Measurements from ENCODE around the gene SPATA3. TPM values are rescaled to one million over a fixed set of nuclear protein-coding genes. Genes with fewer than 3 reads are reported as not detected.

The SPATA3 gene
- total and polyA plus RNA-seq, 2 of the 13 experiments (the other 11 are each of a cell fraction or from before 2014, with no cell fraction given): not detected

GRCh38 chr2:231037731-231038482 lies 42.0 kb downstream of the SPATA3 start (continued):
- TF ChIP-seq CREB1 (IDR thresholded peaks at IDR 0.05) (no peak), CREB1 (CRISPR knock-in tag; IDR thresholded peaks at IDR 0.05) (no peak), ZMAT5 (CRISPR knock-in tag; IDR thresholded peaks at IDR 0.05; ENCODE audit: borderline replicate concordance, low read depth) (no peak), ZNF552 (CRISPR knock-in tag; IDR thresholded peaks at IDR 0.05; ENCODE audit: borderline replicate concordance) (no peak), CERS6 (CRISPR knock-in tag; IDR thresholded peaks at IDR 0.05) (no peak), PREB (CRISPR knock-in tag; IDR thresholded peaks at IDR 0.05) (no peak), FLYWCH1 (CRISPR knock-in tag; IDR thresholded peaks at IDR 0.05) (no peak), RFXANK (CRISPR knock-in tag; IDR thresholded peaks at IDR 0.05) (no peak), YEATS4 (CRISPR knock-in tag; IDR thresholded peaks at IDR 0.05; ENCODE audit: borderline replicate concordance) (no peak), ZNF274 (CRISPR knock-in tag; IDR thresholded peaks at IDR 0.05) (no peak), PHF8 (CRISPR knock-in tag; IDR thresholded peaks at IDR 0.05) (peak; percentile 42; the same call in 1 of the 2 replicates), ZFAT (CRISPR knock-in tag; conservative IDR thresholded peaks at IDR 0.05) (no peak), SALL2 (CRISPR knock-in tag; IDR thresholded peaks at IDR 0.05) (no peak), ZUFSP (CRISPR knock-in tag; IDR thresholded peaks at IDR 0.05; ENCODE audit: borderline replicate concordance) (no peak), HINFP (CRISPR knock-in tag; IDR thresholded peaks at IDR 0.05; ENCODE audit: low read depth) (no peak), ZBTB37 (CRISPR knock-in tag; IDR thresholded peaks at IDR 0.05) (no peak), ZNF597 (CRISPR knock-in tag; IDR thresholded peaks at IDR 0.05) (no peak), ATF7-NPFF (CRISPR knock-in tag; IDR thresholded peaks at IDR 0.05; ENCODE audit: low read depth) (0 out of 2 replicates have a peak, but pooled peaks have one; percentile 52), ZNF30 (CRISPR knock-in tag; IDR thresholded peaks at IDR 0.05) (no peak), MYNN (CRISPR knock-in tag; IDR thresholded peaks at IDR 0.05; ENCODE audit: low read depth) (no peak), ZSCAN25 (CRISPR knock-in tag; IDR thresholded peaks at IDR 0.05) (peak; percentile 62; the same call in 1 of the 2 replicates), ZMAT3 (CRISPR knock-in tag; conservative IDR thresholded peaks at IDR 0.05) (no peak)
